Measurements from ENCODE around the gene FMNL2.
"Not testable (repeated sequence)": the region's sequence is repeated elsewhere in the genome, so short reads cannot be mapped to it uniquely, and the experiment has no call there.

GRCh38 chr2:152388269-152388668 lies 53.3 kb downstream of the FMNL2 start:
- TF ChIP-seq FOXA1, SP1, SUZ12, PKNOX1, TARDBP (IDR thresholded peaks at IDR 0.05): not testable (repeated sequence)

Data from HEK293T (cell line).